Activated CD4-positive, alpha-beta T cell treated with anti-CD3 and anti-CD28 coated beads, Interleukin-2, amount 50 U/mL, for 24 hours (primary cell): ENCODE results near the gene CSF3.

Experiments
- DNase-seq, 2 donors: peaks; one replicate each; pipeline ENCODE4 v3.0.0-alpha.2; 2020; ENCODE audit warnings: low read depth in 1 of 2, low spot score in 1 of 2

The CSF3 gene

GRCh38 chr17:40060887-40061608 lies 45.8 kb downstream of the CSF3 start:
- no peak for DNase-seq

- no peak for DNase-seq
Observed at GRCh38 chr17:40061609-40062038, 46.4 kb downstream of the CSF3 start.

DNA sequence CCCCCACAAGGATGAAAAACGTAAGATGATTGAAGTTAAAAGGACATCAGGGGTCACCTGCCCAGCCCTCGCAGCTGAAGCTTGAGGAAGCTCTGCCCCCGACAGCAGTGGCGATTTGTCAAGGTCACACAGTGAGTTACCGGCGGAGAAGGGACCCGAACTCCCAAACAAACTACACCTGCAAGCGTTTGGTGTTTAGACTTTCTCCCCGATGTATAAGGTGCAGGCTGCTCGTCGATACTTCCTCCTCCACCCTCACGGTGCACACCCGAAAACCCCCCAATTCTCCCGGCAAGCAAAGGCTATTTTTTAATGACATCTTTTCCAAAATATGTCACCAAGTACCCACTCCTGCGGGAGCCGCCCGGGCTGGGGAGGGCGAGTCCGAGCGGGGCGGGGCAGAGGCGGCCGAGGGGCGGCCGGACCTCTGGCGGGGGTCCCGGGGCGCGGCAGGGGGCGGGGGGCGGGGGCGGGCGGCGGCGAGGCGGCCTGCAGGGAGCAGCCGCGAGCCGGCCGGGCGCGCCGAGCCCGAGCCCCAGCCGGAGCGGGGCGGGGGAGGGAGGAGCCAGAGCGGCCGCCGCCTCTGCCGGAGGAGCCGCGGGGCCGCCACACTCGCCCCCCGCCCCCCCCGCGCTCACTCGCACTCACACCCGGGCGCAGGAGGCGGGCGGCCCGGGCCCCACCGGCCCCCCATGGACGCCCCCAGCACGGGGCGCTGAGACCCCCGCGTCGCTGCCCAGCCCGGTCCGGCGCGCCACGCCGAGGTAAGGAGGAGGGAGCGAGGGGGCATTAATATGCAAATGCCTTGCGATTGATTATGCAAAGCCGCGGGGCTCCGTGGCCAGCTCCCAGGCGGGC lies 47.3 kb downstream of the CSF3 start, which contains the start of gene THRA:
TSS of gene THRA (plus strand) at position 637 of the 858 bp plus-strand sequence. CDS start 11,524 bp downstream, outside the sequence.
- peak; percentile 25 to 44 for DNase-seq

DNA sequence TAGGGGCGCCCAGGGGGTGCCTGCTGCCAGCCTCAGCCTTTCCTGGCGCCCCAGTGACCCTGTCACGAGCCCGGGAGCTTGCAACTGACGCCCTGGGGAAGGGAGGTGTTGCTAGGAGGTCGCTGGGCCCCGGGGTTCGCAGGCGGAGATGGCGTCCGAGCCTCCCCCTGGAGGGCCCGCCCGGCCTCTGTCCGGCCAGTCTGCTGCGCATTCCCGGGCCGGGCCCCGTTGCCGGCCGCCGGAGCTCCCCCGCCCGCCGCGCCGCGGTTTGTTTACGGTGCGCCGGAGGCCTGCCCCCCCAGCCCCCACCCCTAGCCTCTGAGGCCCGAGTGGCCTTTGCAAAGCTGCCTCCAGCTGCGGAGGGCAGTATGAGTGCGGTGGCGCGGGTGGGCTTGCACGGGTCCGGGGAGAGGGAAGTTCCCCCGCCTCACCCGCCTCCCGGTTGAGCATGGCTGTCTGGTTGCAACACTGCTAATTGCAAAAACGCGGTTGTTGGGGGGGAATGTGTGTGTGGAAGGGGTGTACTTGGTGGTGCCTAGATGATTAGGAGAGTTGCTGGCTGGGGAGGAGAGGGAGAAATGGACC lies 48.0 kb downstream of the CSF3 start:
- no peak for DNase-seq

GRCh38 chr17:40063901-40064531 lies 48.8 kb downstream of the CSF3 start:
- no peak for DNase-seq

DNA sequence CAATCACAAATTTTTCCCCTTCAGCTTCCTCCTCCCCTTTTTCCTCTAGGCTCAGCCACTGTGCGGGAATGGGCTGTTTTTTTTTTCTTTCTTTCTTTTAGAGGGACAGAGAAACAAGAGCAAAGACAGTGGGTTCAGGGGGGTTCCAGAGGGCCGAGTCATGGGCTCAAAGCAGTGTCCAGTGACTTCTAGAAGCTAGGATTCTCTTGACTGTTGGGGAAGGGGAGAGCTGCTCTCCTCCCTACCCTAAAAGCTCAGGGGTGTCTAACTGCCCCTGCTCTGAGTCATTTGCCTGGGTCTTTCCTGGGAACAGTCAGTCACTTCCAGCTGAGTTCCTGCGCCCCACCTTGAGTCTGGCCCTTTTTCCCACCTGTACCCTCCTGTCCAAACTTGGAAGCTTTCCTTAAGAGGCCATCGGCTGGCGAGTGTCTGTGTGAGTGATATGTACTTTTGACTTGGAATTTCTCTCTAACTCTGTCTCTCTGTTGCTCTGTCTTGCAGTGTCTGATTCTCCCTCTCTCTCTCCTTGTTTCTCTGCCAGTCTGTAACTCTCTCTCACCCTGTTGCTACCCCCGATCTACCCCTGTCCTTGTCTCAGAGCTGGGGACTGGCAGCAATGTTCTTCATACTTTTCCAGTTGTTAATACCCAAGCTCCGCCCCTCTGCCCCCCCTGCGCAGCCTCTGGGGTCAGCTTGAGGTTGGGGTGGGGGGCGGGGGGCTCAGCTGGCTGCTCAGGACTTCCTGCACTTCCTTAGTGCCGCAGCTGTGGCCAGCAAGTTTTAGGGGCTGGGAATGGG lies 49.9 kb downstream of the CSF3 start:
- no peak for DNase-seq

DNA sequence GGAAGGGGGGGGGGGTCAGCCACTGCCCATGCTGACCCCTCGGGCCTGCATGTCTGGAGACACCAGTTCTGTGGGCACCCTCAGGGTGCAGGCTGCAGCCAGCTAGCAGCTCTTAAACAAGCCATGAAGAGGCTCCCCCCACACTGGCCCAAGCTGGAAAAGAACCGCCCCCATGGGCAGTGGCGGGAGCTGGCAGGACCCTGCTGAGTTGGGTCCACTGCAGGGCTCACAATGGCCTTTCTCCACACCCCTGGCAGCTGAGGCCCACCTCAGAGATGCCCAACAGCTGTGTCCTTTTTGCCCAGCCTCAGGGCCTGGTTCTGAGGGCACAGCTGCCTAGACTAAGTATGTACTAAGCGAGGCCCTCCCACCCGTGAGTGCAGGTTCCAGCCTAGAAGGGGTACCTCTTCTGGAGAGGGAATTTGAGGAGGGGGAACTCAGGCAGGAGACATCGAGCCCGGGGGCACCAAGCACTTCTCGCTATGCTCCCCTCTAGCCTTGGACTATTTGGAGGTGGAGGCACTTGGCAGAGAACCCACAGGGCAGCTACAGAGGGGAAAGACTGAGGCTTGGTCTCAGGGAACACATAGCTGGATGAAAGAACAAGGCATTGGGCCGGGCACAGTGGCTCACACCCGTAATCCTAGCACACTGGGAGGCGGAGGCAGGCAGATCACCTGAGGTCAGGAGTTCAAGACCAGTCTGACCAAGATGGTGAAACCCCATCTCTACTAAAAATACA lies 50.7 kb downstream of the CSF3 start:
- DNase-seq = no peak
